Lung (tissue), 12 donors: ENCODE measurements around the gene ASS1. TPM values are rescaled to one million over a fixed set of nuclear protein-coding genes. Genes with fewer than 3 reads are reported as not detected.

ENCODE experiments used
- ATAC-seq: fragments of 200-7000 bp; cut with Tn5 transposase; one replicate; pipeline ENCODE4 v1.9.1; 2020; ENCODE audit warnings: moderate number of reproducible peaks; ENCODE audit not compliant: insufficient read depth, low FRiP score
- DNase-seq, 3 donors: peaks; one replicate each; pipeline ENCODE4 v3.0.0-alpha.2; 2013 to 2017
- H3K27ac ChIP-seq, 2 donors: one replicate each; pipeline ENCODE4 v1.5.1; 2013; ENCODE audit warnings: mild to moderate bottlenecking in 2 of 2, moderate library complexity in 2 of 2, control low read depth in 1 of 2, inconsistent platforms in 1 of 2, low read depth in 1 of 2, low read length in 1 of 2
- H3K27me3 ChIP-seq, 3 donors: one replicate each; pipeline ENCODE4 v1.5.1; 2013; ENCODE audit warnings: low read length in 2 of 3; ENCODE audit not compliant: control insufficient read depth in 3 of 3, insufficient read depth in 3 of 3
- H3K36me3 ChIP-seq, 4 donors: one replicate each; pipeline ENCODE4 v1.5.1; 2013; ENCODE audit warnings: low read length in 4 of 4, mild to moderate bottlenecking in 1 of 4, moderate library complexity in 1 of 4; ENCODE audit not compliant: control insufficient read depth in 4 of 4, insufficient read depth in 4 of 4
- H3K4me1 ChIP-seq, 5 donors: one replicate each; pipeline ENCODE4 v1.5.1; 2013; ENCODE audit warnings: low read length in 5 of 5, mild to moderate bottlenecking in 2 of 5, moderate library complexity in 1 of 5; ENCODE audit not compliant: control insufficient read depth in 5 of 5, insufficient read depth in 5 of 5
- H3K4me3 ChIP-seq: one replicate; pipeline ENCODE4 v1.5.1; 2013; ENCODE audit warnings: mild to moderate bottlenecking, control low read depth, moderate library complexity
- H3K9ac ChIP-seq, 2 donors: one replicate each; pipeline ENCODE4 v1.5.1; 2013; ENCODE audit warnings: low read length in 2 of 2, control low read depth in 1 of 2; ENCODE audit not compliant: insufficient read depth in 1 of 2
- H3K9me3 ChIP-seq, 4 donors: one replicate each; pipeline ENCODE4 v1.5.1; 2013; ENCODE audit warnings: low read length in 3 of 4, mild to moderate bottlenecking in 1 of 4, moderate library complexity in 1 of 4; ENCODE audit not compliant: control insufficient read depth in 4 of 4, insufficient read depth in 3 of 4
- CTCF ChIP-seq: IDR thresholded peaks from 2 replicates; pipeline ENCODE4 v1.5.1; 2012; ENCODE audit warnings: mild to moderate bottlenecking; ENCODE audit errors: control extremely low read depth, extremely low read depth
- WGBS, 2 donors: extraction: QIAGEN DNeasy Blood & Tissue Kit; methylation state at CpG; one replicate each; pipeline ENCODE4 v1.1.7; 2013; 5-methylcytosine and 5-hydroxymethylcytosine counted together
- polyA plus RNA-seq, 2 donors: library from polyadenylated mRNA; stranded (reverse); fragments of 200-250 nt; gene quantifications; one replicate each; pipeline ENCODE4 v1.2.1, GENCODE V29; 2013
- total RNA-seq, 2 donors: library from RNA; depleted of rRNA in 1 of 2; stranded (reverse); fragments of >200 nt in 1 of 2; gene quantifications; one replicate each; pipeline ENCODE4 v1.2.1, GENCODE V29; 2014 to 2021
- donor health status: control.
- donor health status: control.
- donor health status: Bipolar disorder and iron deficiency.
- donor health status: healthy.
- donor health status: DM: yes; HTN: yes; CAD: no.

The ASS1 gene
- total and polyA plus RNA-seq, 4 donors = 51.2 to 165 (median 112) TPM

GRCh38 chr9:130431536-130432303 lies 13.0 kb upstream of the ASS1 start:
- peaks cover 3 to 26% (median 13%) of the 10 kb centered on the region in 3 donors for H3K27me3 ChIP-seq
- no peak for TF ChIP-seq CTCF
- no peak overlapping the region for H3K27ac ChIP-seq
- peaks cover 0 to 9% (median 0%) of the 10 kb centered on the region in 5 donors for H3K4me1 ChIP-seq
- H3K4me3 ChIP-seq = no peak overlapping the region
- peaks cover 0 to 9% (median 0%) of the 10 kb centered on the region in 4 donors for H3K9me3 ChIP-seq
- H3K36me3 ChIP-seq = no peaks in the 10 kb centered on the region
- WGBS, 2 donors = 81 to 85% methylated on average over 16 to 17 of the region's 17 CpGs
- no peak overlapping the region for H3K9ac ChIP-seq
- ATAC-seq (no peak), DNase-seq (no peak)

GRCh38 chr9:130432362-130432761 lies 12.4 kb upstream of the ASS1 start:
- H3K36me3 ChIP-seq = no peaks in the 10 kb centered on the region
- 44 to 50% methylated on average over 11 of the region's 11 CpGs for WGBS, 2 donors
- no peak overlapping the region for H3K27ac ChIP-seq
- H3K4me3 ChIP-seq = no peak overlapping the region
- peaks cover 0 to 9% (median 0%) of the 10 kb centered on the region in 5 donors for H3K4me1 ChIP-seq
- TF ChIP-seq CTCF = no peak
- ATAC-seq (no peak), DNase-seq (no peak)
- no peak overlapping the region for H3K9ac ChIP-seq
- H3K27me3 ChIP-seq = peaks cover 3 to 31% (median 13%) of the 10 kb centered on the region in 3 donors
- H3K9me3 ChIP-seq = peaks cover 0 to 9% (median 0%) of the 10 kb centered on the region in 4 donors

GRCh38 chr9:130432796-130433167 lies 12.0 kb upstream of the ASS1 start:
- peaks cover 0 to 9% (median 0%) of the 10 kb centered on the region in 4 donors for H3K9me3 ChIP-seq
- no peak overlapping the region for H3K4me3 ChIP-seq
- WGBS, 2 donors = 51 to 58% methylated on average over 12 to 16 of the region's 16 CpGs
- DNase-seq = no peak
- H3K36me3 ChIP-seq = no peaks in the 10 kb centered on the region
- no peak for ATAC-seq
- H3K27ac ChIP-seq = no peak overlapping the region
- no peak overlapping the region for H3K9ac ChIP-seq
- H3K4me1 ChIP-seq = peaks cover 0 to 9% (median 0%) of the 10 kb centered on the region in 5 donors
- TF ChIP-seq CTCF = no peak
- peaks cover 3 to 31% (median 13%) of the 10 kb centered on the region in 3 donors for H3K27me3 ChIP-seq
